DND-41 (cell line): Measurements from ENCODE around the gene CLEC18A.

Source experiments
- ATAC-seq: fragments of 200-7000 bp; cut with Tn5 transposase; 3 replicates; pipeline ENCODE4 v1.9.1; 2021; ENCODE audit warnings: low read depth; ENCODE audit not compliant: insufficient read depth
- DNase-seq: peaks from one replicate; pipeline ENCODE4 v3.0.0-alpha.2; 2020
- H2AFZ ChIP-seq: 2 replicates; pipeline ENCODE4 v1.6.0; 2012; ENCODE audit warnings: low read depth, low read length
- H3K27ac ChIP-seq: 2 replicates; pipeline ENCODE4 v1.5.1; 2012; ENCODE audit warnings: low read length, inconsistent platforms
- H3K27me3 ChIP-seq: fragments of 200-600 bp; sonication (generic); 2 replicates; pipeline ENCODE4 v1.6.0; 2012; ENCODE audit warnings: low read length, mild to moderate bottlenecking, inconsistent platforms; ENCODE audit not compliant: insufficient read depth, poor library complexity
- H3K36me3 ChIP-seq: 2 replicates; pipeline ENCODE4 v1.5.1; 2012; ENCODE audit warnings: low read length, inconsistent platforms; ENCODE audit not compliant: insufficient read depth
- H3K4me1 ChIP-seq: 2 replicates; pipeline ENCODE4 v1.5.1; 2012; ENCODE audit warnings: mild to moderate bottlenecking, low read length; ENCODE audit not compliant: insufficient read depth
- H3K4me2 ChIP-seq: 2 replicates; pipeline ENCODE4 v1.6.0; 2012; ENCODE audit warnings: mild to moderate bottlenecking, moderate library complexity, low read length, inconsistent platforms; ENCODE audit not compliant: insufficient read depth
- H3K4me3 ChIP-seq, 2 experiments: fragments of 200-600 bp in 1 of 2; shearing (Covaris generic) in 1 of 2; 2 replicates each; pipeline ENCODE4 v1.5.1; 2012 to 2016; ENCODE audit warnings: inconsistent platforms in 2 of 2, low read length in 2 of 2, mild to moderate bottlenecking in 2 of 2, low read depth in 1 of 2, moderate library complexity in 1 of 2
- H3K79me2 ChIP-seq: 2 replicates; pipeline ENCODE4 v1.6.0; 2012; ENCODE audit warnings: low read length, inconsistent platforms; ENCODE audit not compliant: insufficient read depth
- H3K9ac ChIP-seq: 2 replicates; pipeline ENCODE4 v1.6.0; 2012; ENCODE audit warnings: low read depth, mild to moderate bottlenecking, inconsistent platforms, low read length, moderate library complexity
- H3K9me3 ChIP-seq: 2 replicates; pipeline ENCODE4 v1.5.1; 2012; ENCODE audit warnings: low read length, moderate library complexity, mild to moderate bottlenecking, inconsistent platforms; ENCODE audit not compliant: insufficient read depth, severe bottlenecking
- H4K20me1 ChIP-seq: 2 replicates; pipeline ENCODE4 v1.6.0; 2012; ENCODE audit warnings: low read length; ENCODE audit not compliant: insufficient read depth
- CTCF ChIP-seq: IDR thresholded peaks from 2 replicates; pipeline ENCODE4 v1.5.1; 2012; ENCODE audit warnings: borderline replicate concordance, low read length, moderate library complexity, mild to moderate bottlenecking; ENCODE audit not compliant: poor library complexity, severe bottlenecking; ENCODE audit errors: extremely low read depth
- EZH2 ChIP-seq: IDR thresholded peaks from 3 replicates; pipeline ENCODE4 v1.6.1; 2012; ENCODE audit warnings: borderline replicate concordance, low read depth, mild to moderate bottlenecking, moderate library complexity, low read length, inconsistent platforms; ENCODE audit not compliant: severe bottlenecking

The CLEC18A gene

GRCh38 chr16:69939821-69940585 lies 11.1 kb upstream of the CLEC18A start:
- no peak overlapping the region for H3K27ac ChIP-seq
- H3K9me3 ChIP-seq = no peaks in the 10 kb centered on the region
- H3K9ac ChIP-seq = no peak overlapping the region
- no peak overlapping the region for H2AFZ ChIP-seq
- no peak overlapping the region for H3K4me3 ChIP-seq
- TF ChIP-seq CTCF (no peak), EZH2 (no peak)
- peaks cover 40% of the 10 kb centered on the region for H3K36me3 ChIP-seq
- H4K20me1 ChIP-seq = no peaks in the 10 kb centered on the region
- H3K4me1 ChIP-seq = no peaks in the 10 kb centered on the region
- no peak overlapping the region for H3K4me2 ChIP-seq
- H3K27me3 ChIP-seq = no peaks in the 10 kb centered on the region
- ATAC-seq = no peak
- no peak for DNase-seq
- no peaks in the 10 kb centered on the region for H3K79me2 ChIP-seq

GRCh38 chr16:69940676-69941075 lies 10.5 kb upstream of the CLEC18A start:
- ATAC-seq (no peak), DNase-seq (no peak)
- Histone ChIP-seq H3K79me2 (no peaks in the 10 kb centered on the region), H2AFZ (no peak overlapping the region), H3K9ac (no peak overlapping the region), H3K4me2 (no peak overlapping the region), H3K9me3 (no peaks in the 10 kb centered on the region), H4K20me1 (no peaks in the 10 kb centered on the region), H3K4me3 (no peak overlapping the region), H3K27ac (no peak overlapping the region), H3K4me1 (no peaks in the 10 kb centered on the region), H3K27me3 (no peaks in the 10 kb centered on the region), H3K36me3 (peaks cover 38% of the 10 kb centered on the region)
- no peak for TF ChIP-seq CTCF
- TF ChIP-seq EZH2 = no peak

- no peak overlapping the region for H2AFZ ChIP-seq
- DNase-seq (no peak), ATAC-seq (no peak)
- H3K4me1 ChIP-seq = no peaks in the 10 kb centered on the region
- H3K27me3 ChIP-seq = no peaks in the 10 kb centered on the region
- TF ChIP-seq CTCF (no peak), EZH2 (no peak)
- no peaks in the 10 kb centered on the region for H4K20me1 ChIP-seq
- H3K9me3 ChIP-seq = no peaks in the 10 kb centered on the region
- no peak overlapping the region for H3K4me2 ChIP-seq
- H3K9ac ChIP-seq = no peak overlapping the region
- no peak overlapping the region for H3K4me3 ChIP-seq
- no peaks in the 10 kb centered on the region for H3K79me2 ChIP-seq
- H3K36me3 ChIP-seq = peaks cover 30% of the 10 kb centered on the region
- H3K27ac ChIP-seq = no peak overlapping the region
These were observed 9.7 kb upstream of the CLEC18A start for GRCh38 chr16:69941251-69942098.
